ENCODE data around the gene N4BP3. TPM values are rescaled to one million over a fixed set of nuclear protein-coding genes. Genes with fewer than 3 reads are reported as not detected.
A peak's percentile ranks its signal among the peaks of the same experiment; 100 is the strongest.

N4BP3 gene
- total and polyA plus RNA-seq, 2 of the 13 experiments (the other 11 are each of a cell fraction or from before 2014, with no cell fraction given) = 0.13 TPM; not detected in 1

GRCh38 chr5:178111925-178112324 is 1.4 kb upstream of the N4BP3 start:
- H3K79me2 ChIP-seq (ENCODE audit: insufficient read depth, low read length) = no peaks in the 10 kb centered on the region
- H3K4me3 ChIP-seq (replicated peaks in 1 of 3; ENCODE audit: insufficient read depth in 1 of 3, low read depth in 2 of 3, low read length in 3 of 3) = no peak overlapping the region
- FAIRE-seq (no peak), DNase-seq (ENCODE audit: low spot score) (no peak), ATAC-seq (no peak)
- in situ Hi-C loops (cut with HindIII; ENCODE audit: extremely low pct_ligation_motif_present, low pct_unique_long_range_greater_than_20kb) = no loop called here
- H3K4me2 ChIP-seq (ENCODE audit: low read depth, low read length) = no peak overlapping the region
- no peaks in the 10 kb centered on the region for H4K20me1 ChIP-seq (ENCODE audit: insufficient read depth, low read length)
- TF ChIP-seq CEBPB (IDR thresholded peaks at IDR 0.05; ENCODE audit: borderline replicate concordance, low read depth, low read length) = peak; percentile 37; the same call in 1 of the 2 replicates
- TF ChIP-seq NCOR1 (IDR thresholded peaks at IDR 0.05; ENCODE audit: borderline replicate concordance, low read length) = no peak
- no peak for TF ChIP-seq ATF1 (CRISPR knock-in tag; IDR thresholded peaks at IDR 0.05)
- H3K27ac ChIP-seq (ENCODE audit: extremely low read length, insufficient read depth, low read length) = no peak overlapping the region
- H3K36me3 ChIP-seq (replicated peaks in 1 of 2; ENCODE audit: control insufficient read depth in 1 of 2, insufficient read depth in 2 of 2, low read length in 2 of 2) = no peaks in the 10 kb centered on the region
- ChIA-PET POLR2A (no interaction called here), CTCF (ENCODE audit: low intra/inter-chr PET ratio, low total read pairs) (no interaction called here)
- intact Hi-C loops (cut with micrococcal nuclease; ENCODE audit: unreplicated experiment) = no loop called here
- H3K27me3 ChIP-seq (ENCODE audit: control insufficient read depth in 1 of 2, insufficient read depth in 2 of 2, low read length in 2 of 2) = peaks cover 11 to 60% of the 10 kb centered on the region in 2 experiments
- BruUV-seq (replicated peaks) = no TSS peak
- 26% methylated on average over 3 of the region's 3 CpGs for WGBS (ENCODE audit: low lambda C conversion rate)
- H2AFZ ChIP-seq (ENCODE audit: low read length) = no peak overlapping the region
- peaks cover 15% of the 10 kb centered on the region for H3K4me1 ChIP-seq (ENCODE audit: insufficient read depth, low read length)
- no peaks in the 10 kb centered on the region for H3K9me3 ChIP-seq (ENCODE audit: low read length)
- H3K9ac ChIP-seq (ENCODE audit: insufficient read depth, low read depth, low read length) = no peak overlapping the region

GRCh38 chr5:178112545-178112944 is 787 bp upstream of the N4BP3 start:
- ChIA-PET POLR2A (no interaction called here), CTCF (ENCODE audit: low intra/inter-chr PET ratio, low total read pairs) (no interaction called here)
- in situ Hi-C loops (cut with HindIII; ENCODE audit: extremely low pct_ligation_motif_present, low pct_unique_long_range_greater_than_20kb) = no loop called here
- no peak for TF ChIP-seq ZNF670 (CRISPR knock-in tag; IDR thresholded peaks at IDR 0.05; ENCODE audit: borderline replicate concordance)
- TF ChIP-seq NFE2L1 (CRISPR knock-in tag; IDR thresholded peaks at IDR 0.05; ENCODE audit: borderline replicate concordance) = no peak
- no peak for TF ChIP-seq NFIB (CRISPR knock-in tag; IDR thresholded peaks at IDR 0.05; ENCODE audit: borderline replicate concordance)
- no peak for DNase-seq (ENCODE audit: low spot score)
- Histone ChIP-seq H2AFZ (ENCODE audit: low read length) (no peak overlapping the region), H3K36me3 (replicated peaks in 1 of 2; ENCODE audit: control insufficient read depth in 1 of 2, insufficient read depth in 2 of 2, low read length in 2 of 2) (no peaks in the 10 kb centered on the region), H3K79me2 (ENCODE audit: insufficient read depth, low read length) (no peaks in the 10 kb centered on the region), H4K20me1 (ENCODE audit: insufficient read depth, low read length) (no peaks in the 10 kb centered on the region), H3K9ac (ENCODE audit: insufficient read depth, low read depth, low read length) (no peak overlapping the region), H3K4me2 (ENCODE audit: low read depth, low read length) (no peak overlapping the region), H3K27ac (ENCODE audit: extremely low read length, insufficient read depth, low read length) (no peak overlapping the region), H3K4me1 (ENCODE audit: insufficient read depth, low read length) (peaks cover 15% of the 10 kb centered on the region), H3K9me3 (ENCODE audit: low read length) (no peaks in the 10 kb centered on the region), H3K27me3 (ENCODE audit: control insufficient read depth in 1 of 2, insufficient read depth in 2 of 2, low read length in 2 of 2) (peaks cover 11 to 64% of the 10 kb centered on the region in 2 experiments), H3K4me3 (replicated peaks in 1 of 3; ENCODE audit: insufficient read depth in 1 of 3, low read depth in 2 of 3, low read length in 3 of 3) (no peak overlapping the region)
- intact Hi-C loops (cut with micrococcal nuclease; ENCODE audit: unreplicated experiment) = no loop called here
- FAIRE-seq = no peak
- ATAC-seq = no peak
- BruUV-seq (replicated peaks) = no TSS peak
- 42% methylated on average over 5 of the region's 5 CpGs for WGBS (ENCODE audit: low lambda C conversion rate)
